ENCODE results near the gene AKT2.
"Not testable (repeated sequence)": the region's sequence is repeated elsewhere in the genome, so short reads cannot be mapped to it uniquely, and the experiment has no call there.

The AKT2 gene

DNA sequence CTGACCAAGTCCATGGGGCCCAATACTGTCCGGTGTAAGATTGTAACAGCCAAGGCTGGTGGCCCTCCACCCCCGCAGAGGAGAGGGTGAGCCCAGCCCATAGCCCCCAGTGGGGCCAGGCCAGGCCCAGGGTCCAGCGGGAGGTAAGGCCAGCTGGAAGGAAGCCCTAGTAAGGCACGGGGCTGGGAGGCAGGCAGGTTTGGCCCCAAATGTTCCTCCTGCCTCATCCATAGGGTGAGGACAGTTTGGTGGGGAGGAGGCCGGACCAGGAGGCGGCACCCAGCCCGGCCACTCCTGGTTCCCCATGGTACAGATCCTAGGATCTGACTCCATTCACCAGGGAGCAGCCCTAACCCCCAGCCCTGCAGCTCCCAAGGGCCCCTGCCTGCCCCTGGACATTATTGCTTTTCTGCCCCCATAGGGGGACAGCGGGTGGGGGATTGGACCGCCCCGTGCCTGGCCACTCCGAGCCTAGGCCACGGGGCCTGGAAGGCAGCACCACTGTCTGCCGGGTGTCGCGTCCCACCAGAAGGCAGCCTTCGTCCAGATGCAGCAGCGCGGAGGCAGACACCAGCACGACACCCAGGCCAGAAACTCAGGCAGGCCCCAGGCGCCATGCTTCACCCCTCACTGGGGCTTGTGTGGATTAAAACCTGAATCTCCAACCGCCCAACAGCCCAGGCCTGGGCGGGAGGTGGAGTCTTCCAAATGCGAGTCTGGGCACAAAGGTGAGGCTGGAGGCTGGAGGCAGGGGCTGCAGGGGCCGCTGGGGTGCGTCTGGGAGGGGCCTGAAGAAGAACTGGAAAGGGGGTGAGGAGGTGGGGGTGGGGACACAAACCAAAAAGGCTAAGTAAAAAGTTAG lies 52.0 kb downstream of the AKT2 start:
- no peak for DNase-seq

DNA sequence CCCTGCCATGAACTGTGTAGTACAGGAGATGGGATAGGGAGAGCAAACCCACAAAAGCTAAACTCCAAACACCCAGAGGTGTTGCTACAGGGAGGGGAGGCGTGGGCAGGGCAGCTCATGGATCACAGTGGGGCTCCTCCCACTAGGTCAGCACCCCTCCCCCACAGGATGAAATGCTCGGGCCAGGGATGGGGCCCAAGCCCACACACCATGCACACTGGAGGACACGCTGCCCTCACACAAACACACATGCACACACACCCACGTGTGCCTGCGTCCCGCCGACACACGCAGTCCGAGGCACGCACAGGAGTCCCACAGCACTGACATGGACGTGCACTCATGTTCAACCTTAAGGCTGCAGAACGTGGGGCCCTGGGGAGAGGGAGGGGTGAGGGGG lies 52.7 kb downstream of the AKT2 start:
- DNase-seq = no peak

DNA sequence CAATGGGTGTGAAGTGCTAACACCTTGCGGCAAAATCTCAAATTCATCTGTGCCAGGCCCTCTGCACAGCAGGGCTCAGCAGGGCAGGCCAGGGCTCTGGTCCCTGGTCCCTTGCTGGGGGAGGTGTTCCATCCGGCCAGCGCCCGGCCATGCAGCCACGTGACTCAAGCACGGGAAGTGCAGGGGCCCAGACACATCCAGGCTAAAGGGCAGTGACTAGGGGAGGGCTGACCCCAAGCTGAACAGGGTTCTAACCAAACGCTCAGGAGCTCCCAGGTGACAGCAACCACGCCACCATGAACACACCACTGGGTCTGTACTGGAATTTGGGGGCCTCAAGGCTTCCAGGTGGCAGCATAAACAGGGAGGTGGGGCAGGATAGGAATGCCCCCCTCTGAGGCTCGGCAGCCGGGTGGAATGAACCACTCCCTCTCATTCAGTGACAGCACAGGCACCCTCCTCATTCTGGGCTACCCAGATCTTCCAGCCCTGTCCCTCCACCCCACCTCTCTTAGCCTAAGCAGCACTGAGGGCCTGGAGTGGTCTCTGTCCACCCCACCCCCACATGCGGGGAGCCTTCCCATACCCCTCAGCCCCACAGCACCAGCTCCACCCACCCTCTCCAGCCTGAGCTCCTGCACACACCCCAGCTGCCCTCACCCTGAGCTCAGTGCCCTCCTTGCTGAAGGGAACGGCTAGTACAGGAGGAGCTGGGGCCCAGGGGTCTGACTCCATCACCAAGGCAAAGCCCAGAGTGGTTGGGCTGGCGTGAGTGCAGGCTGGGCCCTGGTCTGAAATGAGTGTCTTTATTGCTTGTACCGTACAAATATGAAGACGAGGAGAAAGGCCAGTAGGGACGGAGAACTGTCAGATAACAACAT lies 53.4 kb downstream of the AKT2 start:
- DNase-seq = no peak

DNA sequence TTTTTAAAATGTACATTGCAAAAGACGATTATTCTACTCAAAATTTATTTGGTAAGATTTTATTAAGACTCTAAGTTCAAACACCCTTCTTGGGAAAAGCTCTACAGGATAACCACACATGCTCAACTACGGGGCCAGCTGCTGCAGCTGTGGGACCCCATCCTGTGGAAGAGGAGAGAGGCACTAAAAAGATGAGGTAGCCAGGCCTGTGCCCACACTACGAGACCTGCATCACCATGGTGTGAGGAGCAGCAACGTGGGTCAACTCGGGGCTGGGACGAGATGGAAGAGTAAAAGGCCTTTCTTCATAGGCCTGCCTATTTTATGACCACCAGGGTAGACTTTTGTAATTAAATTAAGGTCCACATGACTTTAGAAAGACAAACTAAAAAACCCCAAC lies 54.1 kb downstream of the AKT2 start:
- no peak for DNase-seq

DNA sequence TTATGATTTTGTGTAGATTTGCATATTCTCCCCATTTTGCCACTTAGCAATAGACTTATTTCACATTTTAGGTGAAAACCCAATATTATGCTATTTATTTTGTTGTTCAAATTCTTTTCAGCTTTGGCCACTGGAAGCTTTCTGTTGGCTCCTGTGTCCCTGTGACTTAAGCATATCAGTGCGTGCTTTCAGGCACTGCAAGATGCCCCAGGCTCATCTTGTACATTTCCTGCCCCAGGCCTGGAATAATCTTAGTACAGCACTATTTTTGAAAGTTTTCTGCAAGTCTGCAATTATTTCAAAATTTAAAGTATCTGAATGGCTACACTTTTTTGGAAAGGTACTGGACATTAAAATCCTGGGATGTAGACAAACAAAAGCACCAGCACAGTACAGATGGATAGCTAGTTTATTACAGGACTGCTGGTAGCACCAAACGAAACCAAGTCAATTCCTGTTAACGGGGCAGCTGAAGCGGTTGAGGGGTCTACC lies 55.2 kb downstream of the AKT2 start:
- no peak for DNase-seq

DNA sequence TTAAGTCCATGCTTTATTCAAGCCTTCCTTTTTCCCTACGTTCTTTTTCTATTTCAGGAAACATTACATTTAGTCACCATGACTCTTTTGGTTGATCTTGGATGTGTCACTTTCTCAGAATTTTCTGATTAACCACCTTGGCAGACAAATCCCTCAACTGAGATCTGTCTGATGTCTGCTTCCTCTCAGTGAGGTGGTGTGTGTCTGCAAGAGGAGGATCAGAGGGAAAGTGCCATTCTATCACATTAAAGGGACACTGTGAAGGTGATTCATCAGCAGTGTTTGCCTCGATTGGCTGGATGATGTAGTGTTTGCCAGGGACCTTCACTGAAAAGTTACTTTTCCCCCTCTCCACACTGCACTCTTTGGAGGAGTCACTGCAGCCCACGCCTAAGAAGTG lies 55.7 kb downstream of the AKT2 start:
- DNase-seq = no peak

DNA sequence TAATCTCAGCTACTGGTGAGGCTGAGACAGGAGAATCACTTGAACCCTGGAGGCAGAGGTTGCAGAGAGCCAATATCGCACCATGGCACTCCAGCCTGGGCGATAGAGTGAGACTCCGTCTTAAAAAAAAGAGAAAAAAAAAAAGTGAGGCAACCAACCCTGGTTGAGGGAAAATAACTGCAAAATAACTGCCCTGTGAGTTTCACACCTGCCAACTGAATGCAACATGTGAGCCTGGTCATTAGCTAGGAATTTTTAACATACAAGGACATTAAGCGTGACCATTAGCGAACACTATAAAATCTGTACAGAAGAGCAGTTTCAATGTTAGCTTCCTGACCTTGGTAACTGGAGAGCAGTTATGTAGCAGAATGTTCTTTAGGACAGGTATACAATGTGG lies 56.3 kb downstream of the AKT2 start:
- no peak for DNase-seq

DNA sequence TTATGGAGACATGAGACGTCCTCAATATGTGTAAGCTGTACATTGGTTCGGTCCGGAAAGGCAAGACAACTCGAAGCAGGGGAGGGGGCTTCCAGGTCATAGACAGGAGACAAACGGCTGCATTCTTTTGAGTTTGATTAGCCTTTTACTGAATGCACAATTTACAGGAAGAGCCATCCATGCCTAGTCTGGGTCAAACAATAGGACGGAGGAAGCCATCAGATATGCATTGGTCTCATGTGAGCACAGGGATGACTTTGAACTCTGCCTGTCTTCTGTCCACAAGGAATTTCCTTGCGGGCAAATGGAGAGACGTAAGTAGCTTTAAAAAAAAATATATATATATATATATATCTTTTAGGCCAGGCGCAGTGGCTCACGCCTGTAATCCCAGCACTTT lies 56.8 kb downstream of the AKT2 start:
- DNase-seq = no peak

DNA sequence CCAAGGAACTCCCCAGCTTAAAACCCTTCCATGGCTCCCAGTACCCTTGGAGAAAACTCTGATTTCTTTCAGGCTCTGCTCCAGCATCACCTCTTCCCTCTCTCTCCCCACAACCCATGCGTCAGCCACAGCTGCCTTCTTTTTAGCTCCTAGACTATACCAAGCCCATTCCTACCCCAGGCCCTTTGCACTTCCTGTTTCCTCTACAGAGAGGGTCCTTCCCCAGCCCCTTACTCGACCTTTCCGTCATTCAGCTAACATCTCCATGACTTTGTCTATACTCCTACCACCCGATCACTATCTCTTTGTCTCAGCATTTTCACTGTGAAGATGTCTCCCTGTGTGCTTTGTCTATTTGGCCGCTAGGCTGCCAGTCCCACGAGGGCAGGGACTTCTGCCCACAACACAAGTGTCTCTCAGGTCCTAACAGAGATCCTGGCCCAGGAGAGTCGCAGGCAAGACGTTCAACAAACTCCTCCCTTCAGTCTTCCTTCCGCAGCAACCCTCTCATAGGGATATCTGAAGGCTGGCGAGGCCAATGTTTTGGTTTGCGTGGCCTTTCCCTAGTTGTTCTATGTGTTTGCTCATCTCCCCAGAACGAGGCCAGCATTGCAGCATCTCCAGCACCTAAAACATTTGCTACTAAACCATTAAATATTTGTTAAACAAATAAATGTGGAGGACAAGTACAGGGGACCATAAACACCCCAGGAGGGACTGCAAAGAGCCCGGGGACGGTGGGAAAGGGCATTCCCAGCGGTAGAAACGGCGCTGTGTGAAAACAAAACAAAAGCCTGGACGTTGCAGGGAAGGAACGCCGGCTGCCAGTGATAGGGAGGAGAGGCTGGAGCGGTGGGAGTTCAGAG lies 59.5 kb downstream of the AKT2 start:
- DNase-seq = no peak

DNA sequence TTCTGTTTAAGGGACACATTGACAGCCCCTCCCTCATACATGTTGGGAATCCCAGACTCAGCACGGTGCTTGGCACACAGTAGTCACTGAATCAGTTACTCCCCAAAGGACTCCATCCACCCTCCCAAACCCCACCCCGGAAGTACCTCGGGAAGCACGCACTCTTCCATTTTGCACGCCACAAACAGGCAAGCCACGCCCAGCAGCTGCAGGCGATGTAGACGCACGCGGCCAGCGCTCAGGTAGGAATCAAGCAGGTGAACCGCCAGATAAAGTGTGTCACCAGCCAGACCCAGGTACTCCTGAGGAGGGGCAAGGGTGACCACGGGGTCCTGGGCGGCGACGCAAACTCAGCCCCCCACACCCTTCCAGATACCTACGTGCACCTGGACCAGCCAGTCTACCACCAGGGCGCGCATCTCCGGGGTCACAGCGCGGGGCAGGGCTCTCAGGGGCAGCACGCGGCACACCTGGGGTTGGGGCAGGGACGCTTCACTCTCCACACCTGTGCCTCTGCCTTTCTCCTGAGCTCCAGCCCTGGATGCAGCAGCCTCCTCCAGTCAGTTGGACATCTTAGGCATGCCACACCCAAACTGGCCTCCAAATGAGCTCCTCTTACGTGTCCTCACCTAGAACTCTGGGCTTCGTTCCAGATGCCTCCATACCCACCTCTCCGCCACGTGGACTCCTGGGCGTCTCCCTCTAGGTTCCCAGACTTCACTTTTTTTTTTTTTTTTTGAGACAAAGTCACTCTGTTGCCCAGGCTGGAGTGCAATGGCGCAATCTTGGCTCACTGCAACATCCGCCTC lies 60.6 kb downstream of the AKT2 start:
- DNase-seq = no peak

DNA sequence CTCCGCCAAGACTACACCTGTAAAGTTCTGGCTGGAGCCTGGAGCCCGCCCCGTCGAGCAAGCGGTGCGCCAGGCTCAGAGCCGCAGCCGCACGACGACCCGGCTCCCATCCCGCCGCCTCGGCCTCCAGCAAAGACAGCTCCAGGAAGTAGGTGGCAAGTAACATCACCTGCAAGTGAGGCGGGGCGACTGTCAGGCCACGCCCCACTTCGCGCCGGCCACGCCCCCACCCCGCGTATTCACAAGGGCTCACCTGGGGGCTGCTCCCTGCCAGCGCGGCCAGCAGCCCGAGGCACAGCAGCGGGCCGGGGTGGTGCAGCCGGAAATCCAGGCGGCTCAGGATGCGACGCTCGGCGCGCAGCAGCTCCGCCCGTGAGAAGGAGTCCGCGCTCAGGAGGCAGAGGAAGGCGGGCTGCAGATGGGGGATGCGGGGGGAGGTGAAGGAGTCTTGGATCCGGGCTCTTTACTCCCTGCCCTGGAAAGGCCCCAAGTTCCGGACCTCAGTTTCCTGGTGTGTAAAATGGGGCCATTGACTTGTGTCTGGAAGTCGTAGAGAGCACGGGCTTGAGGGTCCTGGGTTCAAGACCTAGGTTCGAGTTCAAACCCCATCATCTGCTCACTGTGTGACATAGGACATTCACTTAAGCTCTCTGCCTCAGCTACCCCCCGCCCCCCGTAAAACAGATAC lies 61.9 kb downstream of the AKT2 start:
- DNase-seq = no peak

DNA sequence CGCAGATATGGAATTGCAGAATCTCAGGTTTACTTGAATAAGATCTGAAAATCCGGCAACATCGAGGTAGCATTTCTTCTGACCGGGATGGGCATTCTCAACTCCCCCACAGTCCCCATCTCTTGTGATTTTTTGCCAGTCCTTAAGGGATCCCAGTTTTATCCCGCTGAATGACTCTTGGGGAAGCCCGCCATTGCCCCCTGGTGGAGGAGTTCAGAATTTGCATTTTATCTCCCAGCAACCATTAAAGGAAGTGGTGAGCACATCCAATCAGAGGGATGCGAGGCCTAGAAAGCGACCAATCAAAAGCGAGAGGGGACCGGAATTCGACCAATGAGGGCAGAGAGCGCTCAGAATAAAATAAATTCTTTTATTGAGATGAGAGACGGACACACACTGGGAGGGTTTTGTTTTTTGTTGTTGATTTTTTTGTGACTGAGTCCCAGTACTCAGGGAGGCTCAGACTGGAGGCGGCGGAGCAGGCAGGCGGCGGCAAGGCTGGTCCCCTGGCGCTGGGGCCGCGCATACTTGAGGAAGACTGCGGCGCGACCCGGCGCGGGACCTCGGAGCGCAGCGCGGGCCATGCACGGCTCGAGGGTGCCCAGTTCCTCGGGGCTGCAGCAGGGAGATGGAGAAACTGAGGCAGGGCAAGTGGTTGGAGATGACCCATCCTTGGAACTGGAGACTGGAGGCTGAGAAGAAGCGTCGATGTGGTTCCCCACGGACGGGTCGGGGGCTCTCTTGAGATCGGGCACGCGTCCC lies 63.1 kb downstream of the AKT2 start:
- no peak for DNase-seq

DNA sequence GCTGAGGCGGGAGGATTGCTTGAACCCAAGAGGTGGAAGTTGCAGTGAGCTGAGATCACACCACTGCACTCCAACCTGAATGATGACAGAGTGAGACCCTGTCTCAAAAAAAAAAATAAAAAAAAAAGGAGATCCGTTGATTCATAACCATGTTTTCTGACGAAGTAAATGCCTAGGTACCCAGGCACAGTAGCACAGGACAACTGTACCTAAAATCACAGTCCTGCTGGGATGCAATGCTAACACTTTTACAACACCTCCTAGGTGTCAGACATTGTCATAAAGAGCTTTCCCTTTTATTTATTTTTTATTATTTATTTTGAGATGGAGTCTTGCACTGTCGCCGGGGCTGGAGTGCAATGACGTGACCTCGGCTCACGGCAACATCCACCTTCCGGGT lies 64.5 kb downstream of the AKT2 start:
- DNase-seq = no peak

DNA sequence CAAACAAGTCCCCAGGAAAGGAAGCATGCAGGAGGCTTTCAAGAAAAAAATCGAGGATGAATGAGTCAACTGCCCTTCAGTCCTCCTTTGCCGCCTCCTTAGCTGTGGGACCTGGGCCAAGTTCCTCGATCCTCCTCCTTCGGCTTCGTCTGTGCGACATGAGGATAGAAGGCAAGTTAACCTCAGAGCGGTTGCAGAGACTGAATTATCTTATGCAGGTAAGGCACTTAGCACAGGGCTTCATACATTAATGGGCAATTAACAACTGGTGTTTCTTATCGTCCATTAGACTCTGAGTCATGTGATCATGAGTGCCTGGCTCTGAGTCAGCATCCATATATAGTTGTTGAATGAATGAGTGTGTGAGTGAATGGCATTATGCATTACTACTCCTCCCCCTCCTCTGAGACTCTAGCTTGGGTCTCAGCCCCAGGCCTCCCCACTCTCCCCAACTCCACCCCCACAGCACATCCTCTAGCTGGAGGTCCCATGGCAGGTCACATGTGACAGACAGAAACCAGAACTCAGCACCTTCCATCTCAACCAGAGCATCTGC lies 65.3 kb downstream of the AKT2 start:
- no peak for DNase-seq

DNA sequence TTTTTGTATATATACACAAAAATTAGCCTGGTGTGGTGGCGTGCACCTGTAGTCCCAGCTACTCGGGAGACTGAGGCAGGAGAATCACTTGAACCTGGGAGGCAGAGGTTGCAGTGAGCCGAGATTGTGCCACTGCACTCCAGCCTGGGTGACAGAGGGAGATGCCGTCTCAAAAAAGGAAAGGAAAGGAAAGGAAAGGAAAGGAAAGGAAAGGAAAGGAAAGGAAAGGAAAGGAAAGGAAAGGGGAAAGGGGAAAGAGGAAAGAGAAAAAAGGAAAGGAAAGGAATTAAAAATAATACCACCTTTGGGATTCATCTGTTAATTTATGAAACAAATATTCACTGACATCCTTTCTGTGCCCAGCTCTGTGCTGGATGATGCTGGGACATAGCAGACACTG lies 66.1 kb downstream of the AKT2 start:
- not testable (repeated sequence) for DNase-seq

DNA sequence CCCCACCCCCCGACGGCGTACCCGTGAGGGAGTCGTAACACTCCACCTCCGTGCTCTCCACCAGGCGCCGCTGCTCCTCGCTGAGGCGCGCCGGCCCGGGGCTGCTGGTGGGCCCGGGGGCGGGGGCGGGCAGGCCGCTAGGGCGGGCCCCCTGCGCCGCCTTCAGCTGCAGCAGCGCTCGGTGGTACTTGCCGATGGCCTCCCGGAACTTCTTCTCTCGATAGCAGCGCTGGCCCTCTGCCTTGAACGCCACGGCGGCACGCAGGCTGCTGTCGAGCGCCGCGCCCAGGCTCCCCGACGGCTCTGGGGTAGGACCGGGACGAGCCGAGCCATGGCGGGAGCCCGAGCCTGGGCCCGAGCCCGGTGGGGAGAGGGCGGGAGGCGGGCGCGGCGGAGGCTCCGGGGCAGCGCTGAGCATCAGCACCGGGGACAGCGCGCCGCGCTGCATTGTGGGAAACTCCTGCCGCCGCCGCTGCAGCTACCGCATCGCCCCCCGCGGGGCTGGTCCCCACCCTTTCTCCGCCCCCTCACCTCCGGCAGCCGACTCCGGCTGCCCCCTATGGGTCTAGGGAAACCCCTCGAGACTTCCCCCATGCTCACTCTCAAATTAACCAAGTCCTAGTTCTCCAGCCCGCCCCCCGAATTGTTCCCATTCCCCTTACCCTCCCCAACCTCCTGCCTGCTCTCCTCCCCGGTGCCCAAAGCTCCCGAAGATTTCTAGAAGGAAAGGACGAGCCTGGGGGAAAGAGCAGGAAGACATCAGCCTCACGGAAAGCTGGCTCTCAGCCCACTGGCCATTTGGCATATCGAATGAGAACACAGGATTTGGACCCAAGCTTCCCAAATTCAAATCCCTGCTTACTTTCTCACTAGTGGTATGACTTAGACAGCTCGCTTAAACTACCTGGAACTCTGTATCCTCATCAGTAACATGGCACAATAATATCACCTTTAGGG lies 66.9 kb downstream of the AKT2 start, which contains the start of gene TTC9B:
Gene TTC9B (minus strand): TSS at position 451 of the 957 bp plus-strand sequence. CDS start 3 bp downstream, at position 448.
- DNase-seq = no peak

DNA sequence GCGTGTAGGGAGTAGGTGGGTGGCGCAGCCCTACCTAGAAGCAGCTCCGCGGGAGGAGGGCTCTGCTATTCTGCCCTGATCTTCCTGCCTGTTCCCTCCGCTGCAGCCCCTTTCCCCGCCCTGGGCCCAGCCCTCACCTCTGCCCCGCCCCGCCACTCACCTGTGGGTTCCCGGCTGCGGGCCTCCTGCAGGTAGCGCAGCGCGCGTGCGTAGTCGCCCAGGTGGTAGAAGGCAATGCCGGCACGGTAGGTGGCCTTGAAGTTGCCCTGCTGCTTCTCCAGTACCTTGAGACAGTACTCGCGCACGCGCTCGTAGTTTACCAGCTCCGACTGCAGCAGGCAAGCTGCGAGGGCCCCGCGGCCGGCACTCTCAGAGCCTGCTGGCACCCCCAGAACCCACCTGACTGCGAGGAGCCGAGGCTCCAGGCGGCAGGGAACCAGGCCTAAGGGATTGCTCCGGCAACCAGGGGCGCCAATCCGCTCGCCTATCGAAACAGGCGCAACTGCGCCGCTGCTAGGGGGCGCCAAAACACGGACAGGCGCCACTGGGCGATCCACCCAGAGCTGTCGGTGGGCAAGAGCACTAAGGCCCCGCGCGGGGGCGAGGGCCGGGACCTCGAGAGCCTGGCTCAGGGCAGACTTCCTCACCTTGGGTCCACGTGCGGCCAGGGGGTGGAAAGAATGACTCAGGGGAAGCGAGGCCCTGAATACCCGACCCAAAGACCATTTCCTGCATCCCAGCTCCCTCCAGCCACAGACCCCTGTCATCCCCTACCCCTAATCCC lies 67.9 kb downstream of the AKT2 start:
- DNase-seq = no peak

DNA sequence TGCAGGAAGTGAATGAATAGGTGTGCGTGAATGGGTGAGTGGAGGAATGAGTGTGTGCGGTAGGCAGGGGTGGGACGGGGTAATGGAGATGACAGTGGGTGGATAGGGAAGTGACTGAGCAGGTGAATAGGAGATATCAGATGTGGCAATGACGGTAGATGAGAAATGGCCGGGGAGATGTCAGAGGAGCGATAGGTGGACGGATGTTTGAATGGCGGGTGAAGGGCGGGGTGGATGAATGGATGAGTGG lies 68.4 kb downstream of the AKT2 start:
- DNase-seq = no peak

Measured in activated gamma-delta T cell (primary cell).